GM19467 (cell line): ENCODE data around the gene KRABD2.
A peak's percentile ranks its signal among the peaks of the same experiment; 100 is the strongest.
"Not testable (repeated sequence)": the region's sequence is repeated elsewhere in the genome, so short reads cannot be mapped to it uniquely, and the experiment has no call there.

Experiments used
- ATAC-seq: cut with Tn5 transposase; IDR thresholded peaks from one replicate; pipeline ENCODE4 v1.9.1; 2021; ENCODE audit warnings: mild to moderate bottlenecking, moderate library complexity; ENCODE audit not compliant: unreplicated experiment

The KRABD2 gene

DNA sequence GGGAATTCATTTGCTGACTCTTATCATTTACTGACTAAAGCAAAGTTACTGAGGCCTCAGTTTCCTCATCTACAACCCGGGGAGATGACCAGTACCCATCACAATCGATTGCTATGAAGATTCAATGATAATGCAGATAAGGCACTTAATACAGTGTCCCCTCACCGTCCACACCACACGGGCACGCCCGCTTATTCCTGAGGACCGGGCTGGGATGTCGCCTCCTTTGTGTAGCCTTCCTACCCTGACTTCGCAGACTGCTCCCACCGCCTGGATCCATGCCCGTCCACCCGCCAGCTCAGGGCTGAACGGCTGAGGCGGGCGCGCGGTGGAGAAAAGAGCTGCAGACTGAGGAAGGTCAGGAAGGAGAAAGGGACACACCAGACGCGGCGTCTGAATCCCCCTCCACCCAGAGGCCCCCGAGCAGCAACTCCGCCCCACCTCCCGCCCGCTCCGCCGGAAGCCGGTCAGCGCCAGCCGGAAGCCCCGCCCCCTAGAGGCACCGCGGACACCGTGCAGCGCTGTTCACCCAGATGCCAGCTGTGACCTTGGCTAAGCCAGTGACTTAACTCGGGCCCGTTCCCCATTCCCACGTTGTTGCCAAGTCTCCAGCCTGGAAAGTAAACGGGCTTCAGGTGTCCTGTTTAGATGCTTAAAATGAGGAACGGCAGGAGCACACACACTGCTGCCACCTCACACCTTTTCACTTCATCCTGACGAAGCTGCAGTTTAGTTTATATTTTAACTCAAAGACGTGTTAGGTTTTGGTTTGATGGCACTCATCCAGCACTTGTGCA is at the start of gene KRABD2:
Gene KRABD2 (minus strand): TSS at position 434 of the 797 bp plus-strand sequence.
- ATAC-seq, result peak; percentile 86

DNA sequence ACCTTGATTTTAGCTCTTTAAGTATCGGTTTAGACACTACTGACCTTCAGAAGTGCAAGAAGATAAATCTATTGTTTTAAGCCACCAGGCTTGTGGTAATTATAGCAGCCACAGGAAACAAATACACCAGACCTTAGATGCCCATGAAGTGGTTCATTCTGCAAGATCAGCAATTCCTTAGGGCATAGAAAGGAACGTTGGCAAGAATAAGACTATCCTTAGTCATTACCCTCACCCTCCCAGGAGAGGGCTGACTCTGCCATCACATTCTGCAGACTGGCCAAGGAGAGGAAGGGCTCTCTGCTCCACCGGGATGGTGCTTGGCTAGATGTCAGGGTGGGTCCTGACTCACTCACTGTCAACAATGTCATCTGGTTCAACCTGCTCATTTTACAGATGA is 45.1 kb upstream of the KRABD2 start:
- no peak for ATAC-seq

DNA sequence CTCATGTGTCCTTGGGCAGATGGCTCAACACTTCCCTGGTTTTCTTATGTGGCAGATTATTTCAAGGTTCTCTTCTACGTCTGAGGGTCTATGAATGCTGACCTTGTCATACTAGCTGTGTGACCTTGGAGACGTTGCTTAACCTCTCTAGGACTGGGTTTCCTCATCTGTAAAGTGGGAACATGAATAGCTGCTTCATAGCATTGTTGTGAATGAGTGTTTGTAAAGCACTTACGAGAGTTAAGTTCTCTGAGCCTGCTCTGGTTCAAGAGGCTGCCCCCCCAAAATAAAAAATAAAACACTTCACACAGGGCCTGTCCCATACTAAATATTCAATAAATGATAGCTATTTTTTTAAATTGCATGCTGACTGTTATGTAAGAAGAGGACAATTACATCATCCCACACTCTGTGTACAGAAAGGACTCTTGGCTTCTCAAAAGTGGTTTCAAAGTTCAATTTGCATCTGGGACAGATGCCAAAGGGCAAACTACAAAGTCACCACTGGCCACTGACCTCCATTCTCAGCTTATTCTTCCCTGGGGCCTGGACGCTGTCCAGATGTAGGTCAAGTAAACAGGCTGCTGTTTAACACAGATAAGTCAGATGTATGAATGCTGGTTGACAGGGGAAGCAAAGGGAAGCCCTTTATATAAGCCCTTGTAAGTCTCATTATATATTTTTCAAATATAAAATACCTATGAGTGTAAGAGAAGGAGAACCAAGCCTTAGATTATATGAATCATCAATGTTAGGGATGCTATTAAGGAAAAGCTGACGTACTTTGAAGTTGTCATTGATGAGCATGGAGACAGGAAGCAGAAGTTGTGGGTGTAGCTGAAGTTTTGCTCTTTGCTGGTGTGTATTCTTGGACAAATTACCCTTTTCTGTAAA is 43.8 kb upstream of the KRABD2 start:
- ATAC-seq, result no peak

DNA sequence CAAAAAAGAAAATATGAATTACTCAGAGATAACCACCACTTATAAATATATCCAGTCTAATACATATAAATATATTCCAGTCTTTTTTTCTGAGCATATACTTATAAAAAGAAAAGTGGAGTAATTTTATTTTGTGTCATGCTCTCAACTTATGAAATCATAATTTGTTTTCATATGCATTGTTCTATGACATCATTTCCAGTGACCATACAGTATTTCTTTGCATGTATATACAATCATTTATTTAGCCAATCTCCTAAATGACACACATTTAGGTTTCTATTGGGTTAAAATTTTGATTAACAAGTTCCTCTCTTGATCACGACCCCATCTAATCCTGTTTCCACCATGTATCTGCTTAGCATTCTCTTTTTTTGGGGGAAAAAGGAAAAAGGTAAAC is 42.8 kb upstream of the KRABD2 start:
- no peak for ATAC-seq

DNA sequence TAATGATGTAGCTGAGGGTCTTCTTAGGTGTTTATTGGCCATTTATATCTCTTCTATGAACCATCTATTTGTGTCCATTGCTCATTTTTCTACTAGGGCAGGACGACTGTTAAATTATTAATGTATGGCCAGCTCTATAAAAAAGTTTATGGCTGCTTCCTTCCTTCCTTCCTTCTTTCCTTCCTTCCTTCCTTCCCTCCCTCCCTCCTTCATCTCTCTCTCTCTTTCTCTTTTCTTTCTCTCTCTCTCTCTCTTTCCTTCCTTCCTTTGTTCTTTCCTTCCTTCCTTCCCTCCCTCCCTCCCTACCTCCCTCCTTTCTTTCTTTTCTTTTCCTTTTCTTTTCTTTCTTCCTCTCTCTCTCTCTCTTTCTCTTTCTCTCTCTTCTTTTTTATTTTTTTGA is 42.0 kb upstream of the KRABD2 start:
- ATAC-seq, result no peak

DNA sequence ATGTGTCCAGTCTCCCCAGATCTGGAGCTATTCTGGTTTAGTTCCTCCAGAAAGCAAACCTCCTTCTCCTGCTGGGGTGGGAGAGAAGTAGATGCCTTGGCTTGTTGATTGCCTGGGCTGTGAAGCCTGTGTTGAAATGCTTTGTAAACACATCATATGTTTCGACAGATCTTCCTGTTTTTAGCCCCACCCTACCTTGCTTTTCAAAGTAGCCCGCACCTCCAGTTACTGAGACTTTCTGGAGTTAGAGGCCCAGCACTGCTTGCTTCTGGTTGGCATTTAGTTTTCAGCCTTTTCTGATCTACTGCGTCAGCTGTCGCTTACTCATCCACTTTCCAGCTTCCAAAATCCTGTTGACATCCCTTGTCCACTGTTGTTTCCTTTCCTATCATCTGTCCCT is 41.3 kb upstream of the KRABD2 start:
- ATAC-seq, result no peak

DNA sequence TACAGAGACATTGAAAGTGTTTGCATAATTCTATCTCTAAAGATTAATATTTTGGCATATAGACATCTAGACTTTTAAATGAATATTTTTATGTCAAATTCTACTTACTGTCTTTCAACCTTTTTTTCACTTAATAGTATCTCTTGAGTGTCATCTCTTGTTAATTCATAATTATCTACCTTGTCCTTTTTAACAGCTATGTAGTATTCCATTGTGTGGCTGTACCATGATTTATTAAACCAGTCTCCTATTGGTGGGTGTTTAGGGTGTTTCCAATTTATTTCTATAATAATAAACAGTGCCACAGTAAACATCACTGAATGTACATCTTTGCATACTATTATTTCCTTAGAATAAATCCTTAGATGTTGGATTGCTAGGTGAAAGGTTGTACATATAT is 37.4 kb upstream of the KRABD2 start:
- ATAC-seq, result no peak

DNA sequence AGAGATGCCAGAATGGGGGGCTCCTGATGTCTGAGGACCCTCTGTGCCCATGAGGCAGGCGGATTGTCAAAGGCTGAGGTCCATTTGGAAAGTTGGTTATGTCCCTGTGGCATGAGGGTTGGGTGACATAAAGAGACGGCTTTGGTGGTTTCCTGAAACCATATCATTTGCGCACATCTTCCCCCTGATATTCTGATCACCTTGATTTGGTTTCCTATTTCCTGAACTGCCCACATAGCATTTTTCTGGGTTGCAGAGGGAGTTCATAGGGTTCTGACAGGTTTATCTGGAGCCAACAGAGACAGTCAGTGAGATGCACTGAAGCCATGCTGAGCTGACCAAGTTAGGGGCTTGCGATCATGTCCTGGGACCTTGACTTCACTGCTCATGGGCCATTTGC is 36.8 kb upstream of the KRABD2 start:
- no peak for ATAC-seq

DNA sequence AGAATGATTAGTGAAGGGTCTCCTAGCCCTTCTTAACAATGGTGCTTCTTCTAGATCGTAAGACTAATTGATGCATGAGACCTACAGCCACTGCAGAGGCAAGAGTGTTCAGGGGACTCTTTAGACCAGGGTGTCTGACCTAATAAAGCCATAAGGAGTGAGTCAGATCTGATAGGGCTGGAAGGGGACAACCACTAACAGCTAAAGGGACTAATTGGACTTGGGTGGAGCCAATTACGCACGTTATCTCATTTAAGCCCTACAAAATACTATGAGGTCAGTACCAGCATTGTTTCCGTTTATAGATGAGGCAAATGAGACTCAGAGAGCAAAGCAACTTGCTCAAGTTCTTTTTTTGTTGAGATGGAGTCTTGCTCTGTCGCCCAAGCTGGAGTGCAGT is 35.6 kb upstream of the KRABD2 start:
- no peak for ATAC-seq

DNA sequence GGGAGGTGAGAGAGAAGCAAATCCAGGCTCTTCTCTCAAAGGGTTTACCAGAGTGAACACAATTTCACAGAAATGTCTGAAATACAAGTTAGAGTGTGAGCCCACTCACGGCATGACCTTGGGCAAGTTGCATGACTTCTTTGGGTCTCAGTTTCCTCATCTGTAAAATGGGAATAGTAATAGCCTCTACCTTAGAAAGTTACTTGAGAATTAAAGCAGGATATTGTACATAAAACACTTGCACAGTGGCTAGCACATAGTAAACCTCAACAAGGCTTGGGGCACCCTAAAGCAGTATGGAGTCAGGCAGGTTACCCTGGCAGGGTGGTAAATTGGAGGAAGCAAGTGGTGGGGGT is 34.4 kb upstream of the KRABD2 start:
- no peak for ATAC-seq

DNA sequence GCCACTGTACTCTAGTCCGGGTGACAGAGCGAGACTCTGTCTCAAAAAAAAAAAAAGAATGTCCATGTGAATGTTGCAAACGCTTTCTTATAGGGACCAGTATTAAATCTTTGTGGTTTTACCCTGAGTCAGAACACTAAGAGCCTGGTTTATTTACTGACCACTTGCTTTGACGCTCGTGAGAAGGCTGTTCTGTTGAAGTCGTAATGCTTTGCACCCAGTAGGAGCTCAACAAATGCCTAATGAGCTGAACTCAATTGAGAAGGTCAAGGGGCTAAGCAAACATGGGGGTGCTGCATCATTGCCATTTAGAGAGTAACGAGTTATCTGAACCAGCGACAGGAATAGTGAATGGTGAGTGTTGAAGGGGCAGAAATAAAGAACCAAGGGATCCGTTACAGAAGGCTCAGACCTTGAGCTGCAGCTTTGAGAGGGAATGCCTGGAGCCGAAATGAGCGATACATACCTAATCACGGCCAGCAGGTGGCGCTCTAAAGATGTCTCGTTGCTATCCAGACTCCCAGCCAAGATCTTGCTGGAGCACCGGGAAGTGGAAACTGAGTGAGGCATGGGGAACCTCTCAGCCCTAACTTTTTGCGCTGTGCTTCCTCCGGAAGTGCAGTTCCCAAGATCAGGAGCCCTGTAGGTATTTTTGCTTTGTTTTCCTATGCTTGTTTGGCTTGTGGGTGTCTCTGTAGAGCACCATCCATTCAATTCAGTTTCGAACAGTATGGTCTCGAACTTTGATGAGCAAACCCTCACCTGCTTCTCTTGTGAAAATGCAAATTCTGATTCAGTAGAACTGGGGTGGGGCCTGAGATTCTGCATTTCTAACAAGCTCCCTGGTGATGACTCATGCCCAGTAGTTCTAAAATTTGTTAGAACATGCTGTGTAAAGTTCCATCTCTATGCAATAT is 33.7 kb upstream of the KRABD2 start:
- ATAC-seq, result no peak

DNA sequence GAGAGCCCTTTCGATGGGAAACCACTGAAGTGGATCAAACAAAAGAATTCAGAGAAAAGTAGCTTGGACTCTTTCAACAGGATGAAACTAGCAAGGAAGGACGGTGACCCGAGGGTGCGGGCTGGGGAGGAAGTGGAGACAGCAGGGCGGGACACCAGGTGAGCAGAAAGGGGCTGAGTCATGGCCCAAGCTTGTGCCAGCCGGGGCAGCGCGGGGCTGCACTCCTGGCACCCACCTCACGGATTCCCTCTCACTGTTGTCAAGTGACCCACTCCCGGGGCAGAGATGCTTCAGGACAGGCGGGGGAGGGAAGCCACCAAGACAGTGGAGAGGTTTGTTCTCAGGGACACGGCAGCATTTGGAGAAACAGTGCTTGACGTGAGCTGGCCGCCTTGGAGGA is 31.9 kb upstream of the KRABD2 start:
- no peak for ATAC-seq

DNA sequence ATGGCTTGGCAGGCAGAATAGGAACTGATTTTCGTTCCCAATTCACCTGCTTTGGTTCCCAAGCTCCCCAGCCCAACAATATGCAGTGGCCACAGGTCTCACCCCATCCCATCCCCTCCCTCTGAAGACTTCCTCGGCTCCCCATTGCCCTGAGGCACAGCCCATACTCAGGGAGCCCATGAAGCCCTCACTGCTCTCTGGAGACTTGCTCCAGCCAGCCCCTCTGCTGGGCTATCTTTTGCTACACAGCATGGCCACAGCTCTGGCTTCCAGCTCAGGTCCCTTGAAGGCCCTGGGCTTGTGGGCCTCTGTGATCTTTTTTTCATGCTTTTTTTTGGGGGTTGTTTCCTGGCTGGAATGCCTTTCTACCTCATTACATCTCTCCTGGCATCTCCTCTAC is 29.7 kb upstream of the KRABD2 start:
- no peak for ATAC-seq

DNA sequence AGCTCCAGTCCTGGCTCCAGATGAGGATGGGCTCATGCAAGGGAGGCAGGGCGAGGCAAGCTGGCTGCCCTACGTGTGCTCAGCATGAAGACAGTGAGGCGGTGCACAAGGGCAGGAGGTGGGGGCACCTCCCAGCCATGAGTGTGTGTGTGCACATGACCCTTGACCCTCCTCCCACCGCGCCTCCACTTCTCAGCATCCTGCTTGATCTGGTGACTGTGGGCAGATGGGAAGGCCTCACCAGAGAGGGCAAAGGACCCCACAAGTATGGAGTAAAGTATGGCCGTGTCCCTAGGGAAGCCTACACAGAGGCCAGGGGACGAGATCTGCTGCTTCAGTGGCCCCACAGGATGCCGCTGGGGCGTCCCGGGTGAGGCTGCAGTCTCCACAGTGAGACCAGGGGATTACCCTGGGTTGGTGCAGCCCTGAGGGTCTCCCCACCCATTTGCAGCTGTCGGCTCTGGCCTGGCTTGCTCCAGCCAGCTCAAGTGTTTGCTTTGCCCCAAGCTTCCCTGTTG is 29.1 kb upstream of the KRABD2 start:
- ATAC-seq, result no peak

DNA sequence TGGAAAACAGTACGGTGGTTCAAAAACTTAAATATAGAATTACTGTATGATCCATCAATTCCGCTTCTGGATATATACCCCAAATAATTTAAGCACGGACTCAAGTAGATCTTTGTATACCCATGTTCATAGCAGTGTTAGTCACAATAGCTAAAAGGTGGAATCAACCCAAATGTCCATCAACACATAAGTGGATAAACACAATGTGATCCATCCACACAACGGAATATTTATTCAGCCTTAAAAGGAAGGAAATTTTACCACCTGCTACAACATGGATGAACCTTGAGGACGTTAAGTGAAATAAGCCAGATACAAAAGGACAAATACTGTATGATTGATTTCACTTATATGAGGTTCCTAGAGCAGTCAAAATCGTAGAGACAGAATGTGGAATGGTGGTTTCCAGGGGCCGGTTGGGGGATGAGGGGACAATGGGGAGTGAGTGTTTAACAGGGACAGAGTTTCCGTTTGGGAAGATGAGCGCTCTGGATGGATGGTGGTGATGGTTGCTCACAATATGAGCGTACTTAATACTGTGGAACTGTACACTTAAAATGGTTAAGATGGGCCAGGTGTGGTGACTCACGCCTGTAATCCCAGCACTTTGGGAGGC is 26.5 kb upstream of the KRABD2 start:
- ATAC-seq, result no peak

DNA sequence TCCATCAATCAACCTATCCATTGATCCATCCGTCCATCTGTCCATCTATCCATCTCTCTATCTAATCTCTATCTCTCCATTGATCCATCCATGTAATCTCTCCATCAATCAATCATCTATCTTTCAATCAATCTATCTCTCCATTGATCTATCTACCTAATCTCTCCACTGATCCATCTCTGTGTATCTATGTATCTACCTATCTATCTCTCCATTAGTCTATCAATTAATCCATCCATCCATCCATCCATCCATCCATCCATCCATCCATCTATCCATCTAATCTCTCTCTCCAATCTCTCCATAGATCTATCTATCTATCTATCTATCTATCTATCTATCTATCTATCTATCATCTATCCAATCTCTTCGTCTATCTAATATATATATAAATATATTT is 24.6 kb upstream of the KRABD2 start:
- no peak for ATAC-seq

DNA sequence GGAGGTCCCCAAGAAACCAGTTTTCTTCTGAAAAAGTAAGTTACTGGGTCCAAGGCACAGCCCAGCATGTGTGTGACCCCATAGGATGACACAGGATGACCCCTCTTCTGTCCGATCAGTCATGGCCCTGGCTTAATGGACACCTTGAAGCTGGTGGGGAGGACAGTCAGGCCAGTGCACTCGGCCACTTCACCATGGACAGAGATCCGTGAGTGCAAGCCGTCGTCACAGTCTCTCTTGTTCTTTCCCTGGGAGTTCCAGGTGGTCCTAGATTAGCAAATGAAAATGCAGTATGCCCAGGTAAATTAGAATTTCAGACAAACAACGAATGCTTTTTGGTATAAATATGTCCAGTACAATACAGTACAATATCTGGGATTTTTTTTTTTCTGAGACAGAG is 22.5 kb upstream of the KRABD2 start:
- ATAC-seq, result no peak

DNA sequence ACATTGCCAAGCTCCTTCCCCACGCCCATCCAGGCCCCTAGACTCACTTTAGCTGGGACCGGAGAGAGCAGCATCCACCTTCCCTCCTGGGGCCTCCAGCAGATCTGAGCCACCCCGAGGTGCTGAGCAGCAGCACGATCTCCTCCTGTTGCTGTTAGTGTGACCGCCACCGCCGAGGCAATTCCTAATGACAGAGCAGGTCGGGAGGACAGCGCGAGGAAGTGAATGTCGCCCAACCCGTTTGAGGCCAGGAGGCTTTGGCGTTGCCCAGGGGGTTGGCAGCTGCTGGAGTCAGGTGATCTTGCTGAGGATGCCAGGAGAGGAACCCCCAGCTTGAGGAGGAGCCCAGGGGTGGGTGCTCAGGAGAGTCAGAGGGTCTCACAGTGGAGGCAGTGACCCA is 21.1 kb upstream of the KRABD2 start, which contains the start of gene RNF222:
Gene RNF222 (minus strand): TSS at position 192 of the 400 bp plus-strand sequence. CDS start 4,366 bp downstream, outside the sequence.
- ATAC-seq, result no peak

DNA sequence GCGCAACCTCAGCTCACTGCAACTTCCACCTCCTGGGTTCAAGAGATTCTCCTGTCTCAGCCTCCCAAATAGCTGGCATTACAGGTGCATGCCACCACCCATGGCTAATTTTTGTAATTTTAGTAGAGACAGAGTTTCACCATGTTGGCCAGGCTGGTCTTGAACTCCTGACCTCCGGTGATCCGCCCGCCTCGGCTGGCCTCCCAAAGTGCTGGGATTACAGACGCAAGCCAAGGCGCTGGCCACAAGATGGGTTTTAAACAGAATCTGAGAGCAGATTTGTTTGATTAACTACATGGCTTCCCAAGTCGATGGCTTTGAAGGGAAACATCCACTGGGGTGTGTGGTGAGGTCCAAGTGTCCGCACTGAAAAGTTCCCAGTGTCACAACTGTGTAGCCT is 18.0 kb upstream of the KRABD2 start:
- not testable (repeated sequence) for ATAC-seq

DNA sequence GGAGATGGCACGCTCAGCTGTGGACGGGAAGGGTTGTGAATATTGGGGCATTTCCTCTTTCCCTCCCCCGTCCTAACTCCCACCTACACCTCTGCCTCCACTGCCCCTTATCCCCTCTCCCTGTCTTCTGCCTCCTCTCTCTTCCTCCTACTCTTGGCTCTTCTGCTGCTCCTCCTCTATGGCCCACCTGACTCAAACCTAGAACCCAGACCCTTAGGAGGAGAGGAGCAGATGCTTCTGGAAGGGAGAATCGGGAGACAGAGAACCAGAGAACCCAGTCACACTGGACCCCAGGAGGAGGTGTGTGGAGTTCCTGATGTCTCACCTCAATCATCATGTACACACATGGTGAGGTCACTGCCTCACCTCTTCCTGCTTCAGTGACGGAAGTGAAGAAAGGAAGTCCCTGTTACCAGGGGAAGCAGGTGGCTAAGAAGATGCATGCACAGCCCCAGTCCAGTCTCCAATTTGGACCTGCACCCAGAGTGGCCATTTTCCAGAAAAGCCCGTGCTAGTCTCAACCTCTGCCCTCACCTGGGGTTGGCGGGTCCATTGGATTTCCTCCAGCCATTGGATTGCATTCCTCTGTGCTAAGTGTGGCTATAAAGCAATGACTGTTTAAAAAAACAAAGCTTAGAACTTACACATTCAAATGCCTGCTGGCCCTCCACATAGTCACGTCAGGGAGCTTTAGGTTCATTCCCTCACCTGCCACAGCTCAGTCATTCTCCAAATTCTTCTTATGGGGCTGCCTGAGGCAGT is 17.1 kb upstream of the KRABD2 start:
- no peak for ATAC-seq
